ENCODE measurements around the gene CNDP1.
A peak's percentile ranks its signal among the peaks of the same experiment; 100 is the strongest.

The CNDP1 gene

GRCh38 chr18:74513149-74513882, 21.0 kb upstream of the CNDP1 start:
- Histone ChIP-seq H3K27me3 (ENCODE audit: insufficient read depth, low read length, poor library complexity) (no peaks in the 10 kb centered on the region), H3K36me3 (ENCODE audit: insufficient read depth, low read length) (peaks cover 94% of the 10 kb centered on the region)
- TF ChIP-seq EZH2 (IDR thresholded peaks at IDR 0.05; ENCODE audit: borderline replicate concordance, low read depth, low read length, severe bottlenecking): no peak
- peak; percentile 5 for TF ChIP-seq CTCF (IDR thresholded peaks at IDR 0.05; ENCODE audit: borderline replicate concordance, extremely low read depth, low read length, poor library complexity, severe bottlenecking)

GRCh38 chr18:74513883-74514205, 20.5 kb upstream of the CNDP1 start:
- Histone ChIP-seq H3K9ac (ENCODE audit: low read depth, low read length) (no peak overlapping the region), H3K27ac (ENCODE audit: low read length) (no peak overlapping the region), H3K27me3 (ENCODE audit: insufficient read depth, low read length, poor library complexity) (no peaks in the 10 kb centered on the region), H3K9me3 (ENCODE audit: insufficient read depth, low read length, severe bottlenecking) (no peaks in the 10 kb centered on the region), H3K79me2 (ENCODE audit: insufficient read depth, low read length) (no peaks in the 10 kb centered on the region), H3K4me2 (ENCODE audit: insufficient read depth, low read length) (no peak overlapping the region), H3K4me3 (ENCODE audit: low read depth in 1 of 2, low read length in 2 of 2) (no peak overlapping the region), H2AFZ (ENCODE audit: low read depth, low read length) (no peak overlapping the region), H3K36me3 (ENCODE audit: insufficient read depth, low read length) (peaks cover 94% of the 10 kb centered on the region), H4K20me1 (ENCODE audit: insufficient read depth, low read length) (peaks cover 36% of the 10 kb centered on the region), H3K4me1 (ENCODE audit: insufficient read depth, low read length) (no peaks in the 10 kb centered on the region)
- ATAC-seq (ENCODE audit: insufficient read depth, low read depth) (no peak), DNase-seq (no peak)
- no peak for TF ChIP-seq CTCF (IDR thresholded peaks at IDR 0.05; ENCODE audit: borderline replicate concordance, extremely low read depth, low read length, poor library complexity, severe bottlenecking)
- TF ChIP-seq EZH2 (IDR thresholded peaks at IDR 0.05; ENCODE audit: borderline replicate concordance, low read depth, low read length, severe bottlenecking): no peak

More at GRCh38 chr18:74513149-74513882, 21.0 kb upstream of the CNDP1 start:
- ATAC-seq (ENCODE audit: insufficient read depth, low read depth) (no peak), DNase-seq (no peak)
- Histone ChIP-seq H3K4me3 (ENCODE audit: low read depth in 1 of 2, low read length in 2 of 2) (no peak overlapping the region), H3K9me3 (ENCODE audit: insufficient read depth, low read length, severe bottlenecking) (no peaks in the 10 kb centered on the region), H3K4me2 (ENCODE audit: insufficient read depth, low read length) (no peak overlapping the region), H3K9ac (ENCODE audit: low read depth, low read length) (no peak overlapping the region), H3K27ac (ENCODE audit: low read length) (no peak overlapping the region), H2AFZ (ENCODE audit: low read depth, low read length) (no peak overlapping the region), H3K79me2 (ENCODE audit: insufficient read depth, low read length) (no peaks in the 10 kb centered on the region), H3K4me1 (ENCODE audit: insufficient read depth, low read length) (no peaks in the 10 kb centered on the region), H4K20me1 (ENCODE audit: insufficient read depth, low read length) (peaks cover 39% of the 10 kb centered on the region)

DNA sequence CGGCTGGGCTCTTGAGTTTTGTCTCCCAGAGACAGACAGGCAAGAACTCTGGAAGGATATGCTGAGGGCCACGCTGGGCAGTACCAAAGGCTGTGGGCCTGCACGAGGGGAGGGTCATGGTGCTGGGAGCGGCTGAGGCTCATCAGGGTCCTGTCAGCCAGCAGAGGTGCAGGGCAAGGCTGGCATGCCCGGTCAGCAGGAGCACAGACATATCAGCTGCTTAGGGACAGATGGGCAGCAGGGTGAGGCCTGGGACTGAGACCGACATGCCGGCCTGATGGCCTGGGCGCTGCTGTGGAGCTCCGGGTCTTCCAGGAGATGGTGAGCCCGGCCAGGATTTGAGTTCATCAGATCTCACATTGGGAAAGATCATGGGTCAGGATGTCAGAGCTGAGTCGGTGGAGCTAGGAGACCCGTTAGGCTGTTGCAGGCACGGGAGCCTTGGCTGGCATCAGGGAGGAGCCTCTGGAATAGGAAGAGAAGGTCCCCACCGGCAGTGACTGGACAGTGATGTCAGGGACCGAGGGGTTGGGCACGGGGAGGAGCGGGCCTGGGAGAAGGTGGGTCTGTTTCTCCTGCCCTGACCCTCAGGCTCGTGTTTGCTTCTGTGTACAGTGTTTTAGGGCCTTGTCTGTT, 19.3 kb upstream of the CNDP1 start:
- peaks cover 94% of the 10 kb centered on the region for H3K36me3 ChIP-seq (ENCODE audit: insufficient read depth, low read length)
- ATAC-seq (ENCODE audit: insufficient read depth, low read depth) (no peak), DNase-seq (no peak)
- no peaks in the 10 kb centered on the region for H3K79me2 ChIP-seq (ENCODE audit: insufficient read depth, low read length)
- peaks cover 35% of the 10 kb centered on the region for H4K20me1 ChIP-seq (ENCODE audit: insufficient read depth, low read length)
- H3K4me3 ChIP-seq (ENCODE audit: low read depth in 1 of 2, low read length in 2 of 2): no peak overlapping the region
- no peak overlapping the region for H3K27ac ChIP-seq (ENCODE audit: low read length)
- H3K4me1 ChIP-seq (ENCODE audit: insufficient read depth, low read length): no peaks in the 10 kb centered on the region
- no peaks in the 10 kb centered on the region for H3K27me3 ChIP-seq (ENCODE audit: insufficient read depth, low read length, poor library complexity)
- no peak overlapping the region for H3K4me2 ChIP-seq (ENCODE audit: insufficient read depth, low read length)
- no peak overlapping the region for H3K9ac ChIP-seq (ENCODE audit: low read depth, low read length)
- TF ChIP-seq CTCF (IDR thresholded peaks at IDR 0.05; ENCODE audit: borderline replicate concordance, extremely low read depth, low read length, poor library complexity, severe bottlenecking): no peak
- TF ChIP-seq EZH2 (IDR thresholded peaks at IDR 0.05; ENCODE audit: borderline replicate concordance, low read depth, low read length, severe bottlenecking): no peak
- no peak overlapping the region for H2AFZ ChIP-seq (ENCODE audit: low read depth, low read length)
- H3K9me3 ChIP-seq (ENCODE audit: insufficient read depth, low read length, severe bottlenecking): no peaks in the 10 kb centered on the region
